Natural killer cell (primary cell): ENCODE measurements around the gene SRPRB. TPM values are rescaled to one million over a fixed set of nuclear protein-coding genes. Genes with fewer than 3 reads are reported as not detected.

Experiments used
- ATAC-seq, 3 donors: fragments of 150-1000 bp in 2 of 3; fragments of 200-7000 bp in 1 of 3; cut with Tn5 transposase; 1 replicate in 1 of 3; 2 replicates in 2 of 3; pipeline ENCODE4 v1.10.0; 2021; ENCODE audit warnings: mild to moderate bottlenecking in 2 of 3, moderate library complexity in 2 of 3
- DNase-seq, 2 donors: peaks; one replicate each; pipeline versions ENCODE4 v3.0.0 to v3.0.0-alpha.2; 2013 to 2021; ENCODE audit warnings: mixed read lengths in 1 of 2
- H3K27ac ChIP-seq: one replicate; pipeline ENCODE4 v1.5.1; 2013; ENCODE audit warnings: mild to moderate bottlenecking, low read length
- H3K27me3 ChIP-seq: one replicate; pipeline ENCODE4 v1.6.1; 2013; ENCODE audit warnings: low read length; ENCODE audit not compliant: control insufficient read depth, insufficient read depth
- H3K36me3 ChIP-seq: one replicate; pipeline ENCODE4 v1.6.1; 2013; ENCODE audit warnings: low read length; ENCODE audit not compliant: control insufficient read depth, insufficient read depth
- H3K4me1 ChIP-seq: one replicate; pipeline ENCODE4 v1.6.1; 2013; ENCODE audit warnings: low read length; ENCODE audit not compliant: control insufficient read depth, insufficient read depth
- H3K4me3 ChIP-seq: one replicate; pipeline ENCODE4 v1.5.1; 2013; ENCODE audit warnings: low read length
- H3K9me3 ChIP-seq: one replicate; pipeline ENCODE4 v1.6.1; 2013; ENCODE audit warnings: low read length; ENCODE audit not compliant: control insufficient read depth, insufficient read depth
- H3K27ac Mint-ChIP-seq, 2 donors: one replicate each; pipeline ENCODE4 v1.8.0; 2022; ENCODE audit warnings: mild to moderate bottlenecking in 2 of 2, mixed read lengths in 2 of 2, moderate library complexity in 1 of 2
- H3K27me3 Mint-ChIP-seq, 2 donors: one replicate each; pipeline ENCODE4 v1.8.0; 2022; ENCODE audit warnings: low read depth in 2 of 2, mixed read lengths in 2 of 2
- H3K36me3 Mint-ChIP-seq: one replicate; pipeline ENCODE4 v1.8.0; 2022; ENCODE audit warnings: mixed read lengths
- H3K4me1 Mint-ChIP-seq, 2 donors: one replicate each; pipeline ENCODE4 v1.8.0; 2022; ENCODE audit warnings: mixed read lengths in 2 of 2
- H3K4me3 Mint-ChIP-seq: one replicate; pipeline ENCODE4 v1.8.0; 2022; ENCODE audit warnings: mild to moderate bottlenecking, moderate library complexity, mixed read lengths
- H3K9me3 Mint-ChIP-seq, 2 donors: one replicate each; pipeline ENCODE4 v1.8.0; 2022; ENCODE audit warnings: mixed read lengths in 2 of 2
- WGBS: methylation state at CpG from one replicate; pipeline ENCODE4 v1.1.7; 2013; ENCODE audit warnings: missing lambda C conversion rate; ENCODE audit not compliant: insufficient coverage; 5-methylcytosine and 5-hydroxymethylcytosine counted together
- intact Hi-C: fragments of 100-400 bp; cut with micrococcal nuclease; formaldehyde crosslinking; loops from one replicate; pipeline ENCODE4 v1.14.2; 2022
- total RNA-seq, 4 donors: library from RNA; stranded (reverse); fragments of 120-200 nt in 1 of 4; gene quantifications; one replicate each; pipeline versions ENCODE4 v1.2.3 to v1.2.4, GENCODE V29; 2013 to 2022
- TF ChIP-seq, protein P1 (sequence below): fragments of 200-600 bp; IDR thresholded peaks from one replicate; pipeline ENCODE4 v1.8.0; 2022; ENCODE audit warnings: antibody characterized with exemption

The SRPRB gene
- total RNA-seq, 3 donors from 2014 or later (not counting 1 experiment from before 2014, with no cell fraction given) = 19.8 to 26.4 (median 22.4) TPM

DNA sequence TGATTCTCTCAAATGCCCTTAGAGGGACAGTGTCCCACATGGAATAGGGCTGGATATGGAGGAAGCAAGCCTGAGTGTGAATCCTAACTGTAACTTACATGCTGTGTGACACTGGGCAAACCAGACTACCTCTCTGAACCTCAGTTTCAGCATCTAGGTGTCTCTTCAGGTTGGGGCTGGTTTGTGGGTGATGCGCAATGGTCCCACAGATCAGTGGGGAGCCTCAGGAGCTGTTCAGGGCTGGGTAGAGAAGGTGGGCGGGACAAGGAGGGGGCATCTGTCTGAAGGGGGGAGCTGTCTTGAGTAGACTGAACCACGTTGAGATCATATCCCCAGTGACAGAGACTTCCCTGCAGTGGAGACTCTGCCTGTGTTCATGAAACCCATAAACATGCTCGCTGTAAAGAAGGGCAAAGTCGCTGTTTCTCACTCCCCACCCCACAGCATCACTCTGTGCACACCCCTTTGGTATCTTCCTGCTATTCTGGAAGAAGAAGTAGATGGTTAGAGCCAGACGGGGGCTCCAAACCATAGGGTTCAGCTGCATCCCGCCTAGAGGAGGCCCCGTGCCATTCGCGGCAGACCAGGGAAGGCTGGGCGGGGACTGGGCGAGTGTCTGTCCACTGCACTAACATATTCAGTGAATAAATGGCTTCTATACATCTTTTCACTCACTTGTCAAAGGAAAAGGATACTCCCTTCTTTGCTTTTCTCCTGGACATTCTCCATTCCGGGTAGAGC, 28.4 kb downstream of the SRPRB start:
- H3K4me1 ChIP-seq = no peaks in the 10 kb centered on the region
- H3K9me3 ChIP-seq = no peaks in the 10 kb centered on the region
- H3K27me3 ChIP-seq = no peaks in the 10 kb centered on the region
- no peaks in the 10 kb centered on the region for H3K36me3 ChIP-seq
- H3K27me3 Mint-ChIP-seq = no peaks in the 10 kb centered on the region
- no peaks in the 10 kb centered on the region for H3K4me1 Mint-ChIP-seq
- H3K36me3 Mint-ChIP-seq = no peaks in the 10 kb centered on the region
- no peak overlapping the region for H3K27ac ChIP-seq
- no peak for DNase-seq
- no peaks in the 10 kb centered on the region for H3K9me3 Mint-ChIP-seq
- WGBS = 90% methylated on average over 11 of the region's 13 CpGs
- ATAC-seq = no peak
- no peak overlapping the region for H3K27ac Mint-ChIP-seq
- TF ChIP-seq, protein P1, sequence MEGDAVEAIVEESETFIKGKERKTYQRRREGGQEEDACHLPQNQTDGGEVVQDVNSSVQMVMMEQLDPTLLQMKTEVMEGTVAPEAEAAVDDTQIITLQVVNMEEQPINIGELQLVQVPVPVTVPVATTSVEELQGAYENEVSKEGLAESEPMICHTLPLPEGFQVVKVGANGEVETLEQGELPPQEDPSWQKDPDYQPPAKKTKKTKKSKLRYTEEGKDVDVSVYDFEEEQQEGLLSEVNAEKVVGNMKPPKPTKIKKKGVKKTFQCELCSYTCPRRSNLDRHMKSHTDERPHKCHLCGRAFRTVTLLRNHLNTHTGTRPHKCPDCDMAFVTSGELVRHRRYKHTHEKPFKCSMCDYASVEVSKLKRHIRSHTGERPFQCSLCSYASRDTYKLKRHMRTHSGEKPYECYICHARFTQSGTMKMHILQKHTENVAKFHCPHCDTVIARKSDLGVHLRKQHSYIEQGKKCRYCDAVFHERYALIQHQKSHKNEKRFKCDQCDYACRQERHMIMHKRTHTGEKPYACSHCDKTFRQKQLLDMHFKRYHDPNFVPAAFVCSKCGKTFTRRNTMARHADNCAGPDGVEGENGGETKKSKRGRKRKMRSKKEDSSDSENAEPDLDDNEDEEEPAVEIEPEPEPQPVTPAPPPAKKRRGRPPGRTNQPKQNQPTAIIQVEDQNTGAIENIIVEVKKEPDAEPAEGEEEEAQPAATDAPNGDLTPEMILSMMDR = no peak
- intact Hi-C loops = no loop called here
- H3K4me3 ChIP-seq = no peak overlapping the region
- no peak overlapping the region for H3K4me3 Mint-ChIP-seq

DNA sequence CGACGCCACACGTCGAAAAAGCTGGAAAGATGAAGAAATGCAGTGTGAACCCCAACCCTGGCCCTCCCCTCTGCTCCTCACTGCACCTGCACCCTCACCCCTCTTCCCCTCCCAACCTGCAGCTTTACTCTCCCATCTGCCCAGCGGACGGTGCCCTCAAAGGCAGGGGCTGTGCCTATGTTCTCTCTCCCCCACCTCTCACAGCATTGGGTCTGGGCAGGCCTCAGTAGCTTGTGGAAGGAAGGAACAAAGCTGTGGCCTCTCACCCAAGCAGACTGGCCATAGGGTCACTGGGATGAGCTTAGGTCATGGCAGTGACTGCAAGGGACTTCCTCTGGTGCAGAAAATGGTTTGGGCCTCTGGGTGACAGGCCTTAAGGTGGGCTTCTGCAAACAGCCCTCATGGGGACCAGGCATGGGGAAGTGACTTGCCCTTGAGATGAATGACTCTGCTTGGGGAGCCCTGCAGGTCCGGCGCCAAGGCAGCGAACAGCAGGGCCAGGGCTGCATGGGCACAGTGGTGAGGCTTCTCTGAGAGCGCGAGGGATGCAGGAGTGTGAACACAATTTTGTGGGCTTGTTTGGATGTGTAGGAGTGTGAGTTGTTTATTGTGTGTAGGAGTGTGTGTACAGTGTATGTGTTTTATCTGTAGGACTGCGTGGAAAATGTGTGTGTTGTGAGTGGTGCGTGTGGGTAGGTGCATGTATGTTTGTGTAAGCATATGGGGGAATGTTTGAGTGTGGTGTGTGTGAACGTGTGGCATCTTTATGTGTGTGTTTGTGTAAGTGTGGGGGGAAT, 29.2 kb downstream of the SRPRB start:
- Histone ChIP-seq H3K27ac (no peak overlapping the region), H3K9me3 (no peaks in the 10 kb centered on the region), H3K4me3 (no peak overlapping the region), H3K27me3 (no peaks in the 10 kb centered on the region), H3K4me1 (no peaks in the 10 kb centered on the region), H3K36me3 (no peaks in the 10 kb centered on the region)
- ATAC-seq (no peak), DNase-seq (no peak)
- Mint-ChIP-seq H3K9me3 (no peaks in the 10 kb centered on the region), H3K27ac (no peak overlapping the region), H3K4me1 (no peaks in the 10 kb centered on the region), H3K36me3 (no peaks in the 10 kb centered on the region), H3K27me3 (no peaks in the 10 kb centered on the region), H3K4me3 (no peak overlapping the region)
- TF ChIP-seq, protein P1 = no peak
- 96% methylated on average over 14 of the region's 14 CpGs for WGBS
- intact Hi-C loops = no loop called here

DNA sequence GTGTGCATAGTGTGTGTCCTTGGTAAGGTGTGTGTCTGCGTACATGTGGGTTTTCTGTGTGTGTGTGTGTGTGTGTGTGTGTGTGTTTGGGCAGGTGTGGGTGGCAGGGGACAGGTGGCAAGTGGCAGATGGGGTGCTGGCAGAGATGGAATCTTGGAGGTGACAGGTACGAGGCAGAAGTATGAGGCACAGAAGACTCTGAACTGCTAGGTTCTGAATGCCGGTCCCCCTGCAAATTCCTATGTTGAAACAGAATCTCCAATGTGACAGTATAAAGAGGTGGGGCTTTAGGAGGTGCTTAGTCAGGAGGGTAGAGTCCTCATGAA, 29.8 kb downstream of the SRPRB start:
- DNase-seq (no peak), ATAC-seq (no peak)
- Mint-ChIP-seq H3K9me3 (no peaks in the 10 kb centered on the region), H3K4me3 (no peak overlapping the region), H3K27me3 (no peaks in the 10 kb centered on the region), H3K4me1 (no peaks in the 10 kb centered on the region), H3K36me3 (no peaks in the 10 kb centered on the region), H3K27ac (no peak overlapping the region)
- H3K36me3 ChIP-seq = no peaks in the 10 kb centered on the region
- H3K27me3 ChIP-seq = no peaks in the 10 kb centered on the region
- H3K4me1 ChIP-seq = no peaks in the 10 kb centered on the region
- TF ChIP-seq, protein P1 = no peak
- H3K4me3 ChIP-seq = no peak overlapping the region
- 91% methylated on average over 3 of the region's 3 CpGs for WGBS
- intact Hi-C loops = no loop called here
- H3K27ac ChIP-seq = no peak overlapping the region
- no peaks in the 10 kb centered on the region for H3K9me3 ChIP-seq
